CD4-positive, alpha-beta T cell treated with Interleukin-2 at 100 ng/mL for 4 hours (primary cell): ENCODE data around the gene PER3.
"Not testable (repeated sequence)": the region's sequence is repeated elsewhere in the genome, so short reads cannot be mapped to it uniquely, and the experiment has no call there.

Experiments
- DNase-seq: peaks from one replicate; pipeline ENCODE4 v3.0.0-alpha.2; 2020; ENCODE audit warnings: low spot score

Gene PER3

DNA sequence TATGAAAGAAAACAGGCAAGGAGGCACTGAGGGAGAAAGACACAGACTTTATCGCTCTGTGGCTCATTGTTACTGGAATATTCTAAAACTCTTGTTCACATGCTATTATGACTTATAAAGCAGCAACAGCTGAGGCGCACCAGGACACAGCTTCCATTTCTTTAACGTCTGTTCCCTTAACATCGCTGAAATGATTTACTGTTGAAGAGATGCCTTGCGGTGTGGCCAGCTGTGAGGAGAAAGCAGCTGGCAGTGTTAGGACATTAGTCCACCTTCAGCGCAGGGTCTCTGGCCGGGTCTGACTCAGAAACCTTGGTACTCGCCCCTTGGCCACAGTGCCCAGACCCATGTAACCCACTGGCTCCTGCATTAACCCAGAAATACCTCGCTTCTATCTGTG lies 3.1 kb upstream of the PER3 start:
- no peak for DNase-seq

DNA sequence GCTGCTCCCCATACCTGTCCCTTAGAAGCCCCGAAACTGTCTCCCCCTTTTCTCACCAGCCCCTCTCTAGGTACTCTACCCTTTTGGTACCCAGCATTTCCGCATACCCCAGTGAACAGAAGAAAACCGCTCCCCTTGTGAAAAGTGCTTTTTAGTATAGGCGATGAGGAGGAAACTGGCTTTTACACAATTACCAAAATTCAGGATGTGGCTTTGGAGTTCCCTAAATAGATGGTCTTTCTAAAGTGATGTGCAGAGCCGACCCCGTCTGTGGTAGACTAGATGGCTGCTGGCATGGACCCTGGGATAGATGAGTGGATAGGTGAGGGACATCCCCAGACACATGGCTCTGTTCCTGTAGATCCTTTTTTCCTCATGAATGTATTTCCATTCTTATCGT lies 2.6 kb upstream of the PER3 start:
- no peak for DNase-seq

DNA sequence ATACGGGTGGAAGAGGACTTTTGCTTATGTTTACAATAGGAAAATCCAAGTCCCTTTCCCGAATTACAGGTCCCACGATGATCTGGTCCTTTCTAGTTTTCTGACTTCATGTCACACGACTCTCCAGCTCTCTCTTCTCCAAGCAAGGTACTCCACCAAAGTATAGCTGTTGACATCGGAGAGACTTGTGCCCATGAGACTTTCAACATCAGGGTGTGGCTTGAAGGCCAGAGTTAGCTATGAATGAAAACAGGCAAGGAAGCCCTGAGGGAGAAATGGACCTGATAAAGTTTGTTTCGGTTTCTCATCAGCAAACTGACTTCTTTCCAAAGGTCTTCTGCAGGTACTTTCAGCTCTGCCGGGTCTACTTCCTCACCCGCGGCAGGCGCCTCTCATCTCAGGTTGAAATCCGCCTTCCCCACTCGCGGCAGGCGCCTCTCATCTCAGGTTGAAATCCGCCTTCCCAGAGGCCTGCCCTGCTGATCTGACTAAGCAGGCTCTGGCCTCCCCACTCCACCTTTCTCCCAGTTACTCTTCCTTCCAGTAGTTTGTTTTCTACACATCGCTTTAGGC lies 2.1 kb upstream of the PER3 start:
- DNase-seq = no peak

DNA sequence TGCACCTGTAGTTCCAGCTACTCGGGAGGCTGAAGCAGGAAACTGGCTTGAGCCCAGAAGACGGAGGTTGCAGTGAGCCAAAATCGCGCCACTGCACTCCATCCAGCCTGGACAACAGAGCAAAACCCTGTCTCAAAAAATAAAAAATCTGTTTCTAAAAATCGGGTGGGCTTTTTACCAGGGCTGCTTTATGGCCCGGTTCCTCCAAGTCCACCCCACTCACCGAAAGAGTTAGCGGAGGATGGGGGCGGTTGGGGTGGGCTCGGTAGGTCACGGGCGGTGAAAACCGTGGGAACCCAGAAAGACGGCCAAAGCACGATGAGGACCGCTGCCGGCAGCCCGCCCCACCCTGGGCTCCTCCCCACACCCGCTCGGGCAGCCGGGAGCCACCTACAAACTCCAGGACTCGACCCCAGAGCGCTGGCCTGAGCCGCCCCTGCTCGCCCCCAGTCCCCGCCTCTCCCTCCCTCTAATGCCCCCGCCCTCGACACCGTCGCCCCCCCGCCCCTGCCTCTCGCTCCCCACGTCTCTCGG lies 846 bp upstream of the PER3 start:
- DNase-seq = peak; percentile 28

DNA sequence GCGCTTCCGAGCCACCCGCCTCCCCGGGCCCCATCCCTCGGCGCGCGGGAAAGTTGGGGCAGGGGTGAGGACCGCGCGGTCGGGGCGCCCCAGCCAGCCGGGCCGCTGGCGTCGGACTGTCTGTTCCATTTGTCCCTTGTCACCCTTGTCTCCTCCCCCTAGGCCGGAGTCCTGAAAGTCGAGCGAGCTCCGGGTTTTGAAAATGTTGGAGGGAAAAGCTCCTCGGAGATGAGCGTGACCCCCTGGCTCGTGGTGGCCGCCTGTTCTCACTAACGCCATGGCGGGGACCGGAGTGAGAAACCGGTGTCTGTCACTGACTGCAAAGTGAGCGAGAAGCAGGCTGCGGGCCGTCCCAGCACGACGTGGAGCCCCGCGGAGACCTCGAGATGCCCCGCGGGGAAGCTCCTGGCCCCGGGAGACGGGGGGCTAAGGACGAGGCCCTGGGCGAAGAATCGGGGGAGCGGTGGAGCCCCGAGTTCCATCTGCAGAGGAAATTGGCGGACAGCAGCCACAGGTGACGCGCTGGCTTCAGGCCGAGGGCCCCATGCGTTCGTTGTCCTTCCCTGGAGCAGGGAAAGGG lies 491 bp downstream of the PER3 start:
- no peak for DNase-seq

DNA sequence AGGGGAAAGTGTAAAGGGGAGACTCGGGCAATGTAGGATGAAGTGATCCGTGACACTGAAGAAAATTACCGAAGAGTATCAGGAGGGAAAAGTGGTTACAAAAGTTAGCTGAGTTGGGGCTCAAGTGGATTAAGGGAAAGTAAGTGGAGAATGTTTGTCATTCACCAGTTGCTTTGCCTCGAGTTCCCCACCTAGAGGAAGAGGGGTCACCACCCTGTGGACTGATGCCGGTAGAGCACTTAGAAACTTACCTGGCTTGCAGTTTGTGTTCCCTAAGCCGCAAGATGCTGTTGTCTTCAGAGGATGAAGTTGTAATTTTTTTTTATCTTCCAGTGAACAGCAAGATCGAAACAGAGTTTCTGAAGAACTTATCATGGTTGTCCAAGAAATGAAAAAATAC lies 1.0 kb downstream of the PER3 start:
- DNase-seq = no peak

DNA sequence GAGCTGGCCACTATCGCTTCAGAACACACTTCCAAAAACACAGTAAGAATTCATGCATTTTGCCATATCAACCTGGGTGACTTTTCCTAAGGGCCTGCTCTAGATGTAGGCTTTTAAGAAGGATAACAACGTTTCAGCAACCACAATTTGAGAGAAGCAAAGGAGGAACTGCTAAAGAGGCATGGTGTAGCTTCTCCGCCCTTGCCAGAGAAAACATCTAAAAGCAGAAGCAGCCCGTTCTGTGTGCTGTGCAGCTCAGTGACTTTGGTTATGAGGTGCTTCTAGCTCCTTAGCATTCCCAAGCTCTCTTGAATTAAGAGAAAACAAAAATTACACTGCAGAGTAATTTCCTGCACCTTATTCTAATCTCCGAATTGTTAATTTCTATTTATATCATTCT lies 2.7 kb downstream of the PER3 start:
- no peak for DNase-seq

DNA sequence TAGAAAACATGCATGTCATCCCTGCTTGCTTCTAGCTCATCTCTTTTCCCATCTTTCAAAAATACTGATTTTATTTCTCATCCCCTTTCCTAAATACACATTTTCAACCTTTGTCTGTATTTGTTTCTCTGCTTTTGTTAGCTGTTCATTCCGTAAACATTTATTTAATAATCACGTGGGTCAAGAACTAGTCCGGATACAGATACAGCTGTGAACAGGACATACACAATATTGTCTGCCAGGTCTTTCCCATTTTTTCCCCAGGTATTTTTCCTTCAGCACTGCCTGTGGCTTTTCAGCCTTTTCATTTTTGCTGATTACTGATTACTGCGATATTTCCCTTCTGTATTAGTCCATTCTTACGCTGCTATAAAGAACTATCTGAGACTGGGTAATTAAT lies 5.7 kb downstream of the PER3 start:
- DNase-seq = no peak

DNA sequence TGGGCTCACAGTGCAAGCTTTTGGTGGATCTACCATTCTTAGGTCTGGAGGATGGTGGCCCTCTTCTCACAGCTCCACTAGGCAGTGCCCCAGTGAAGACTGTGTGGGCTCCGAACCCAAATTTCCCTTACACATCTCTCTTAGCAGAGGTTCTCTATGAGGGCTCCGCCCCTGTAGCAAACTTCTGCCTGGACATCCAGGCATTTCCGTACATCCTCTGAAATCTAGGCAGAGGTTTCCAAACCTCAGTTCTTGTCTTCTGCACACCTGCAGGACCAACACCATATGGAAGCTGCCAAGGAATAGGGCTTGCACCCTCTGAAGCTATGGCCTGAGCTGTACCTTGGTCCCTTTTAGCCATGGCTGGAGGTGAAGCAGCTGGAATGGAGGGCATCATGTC lies 6.9 kb downstream of the PER3 start:
- DNase-seq = not testable (repeated sequence)

DNA sequence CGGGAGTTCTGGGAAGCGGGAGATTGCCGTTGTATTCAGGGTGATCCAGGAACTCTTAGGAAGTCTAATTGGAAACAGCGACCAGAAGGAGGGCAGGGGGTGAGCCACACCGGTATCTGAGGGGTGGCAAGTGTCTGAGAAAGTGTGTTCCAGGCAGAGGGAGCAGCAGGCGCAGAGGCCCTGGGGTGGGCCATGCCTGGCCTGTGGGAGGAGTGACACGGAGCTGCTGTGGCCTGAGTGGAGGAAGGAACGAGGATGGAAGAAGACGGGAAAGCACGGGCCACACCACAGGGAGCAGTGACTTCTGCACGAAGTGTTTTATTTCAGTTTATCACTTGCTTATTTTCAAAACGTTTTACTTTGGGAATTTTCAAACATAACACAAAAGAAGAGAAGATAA lies 11.3 kb downstream of the PER3 start:
- no peak for DNase-seq

DNA sequence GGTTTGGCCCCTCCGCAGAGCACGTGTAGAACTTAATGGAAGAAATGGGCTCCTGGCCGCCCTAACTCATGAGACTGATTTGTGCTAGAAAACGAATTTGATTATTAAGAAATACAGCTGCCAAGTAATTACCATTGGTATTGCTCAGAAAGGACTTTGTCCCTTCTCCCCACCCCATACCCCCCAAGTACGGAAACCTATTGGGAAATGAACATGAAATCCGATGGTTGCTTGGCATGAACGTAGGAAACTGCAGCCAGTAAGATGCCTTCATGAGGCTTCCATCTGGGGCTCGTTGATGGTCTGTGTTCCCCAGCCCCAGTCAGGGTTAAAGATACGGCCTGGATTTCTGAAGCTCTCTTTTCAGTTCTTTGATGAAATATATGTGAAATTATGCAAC lies 21.4 kb downstream of the PER3 start:
- DNase-seq = no peak

DNA sequence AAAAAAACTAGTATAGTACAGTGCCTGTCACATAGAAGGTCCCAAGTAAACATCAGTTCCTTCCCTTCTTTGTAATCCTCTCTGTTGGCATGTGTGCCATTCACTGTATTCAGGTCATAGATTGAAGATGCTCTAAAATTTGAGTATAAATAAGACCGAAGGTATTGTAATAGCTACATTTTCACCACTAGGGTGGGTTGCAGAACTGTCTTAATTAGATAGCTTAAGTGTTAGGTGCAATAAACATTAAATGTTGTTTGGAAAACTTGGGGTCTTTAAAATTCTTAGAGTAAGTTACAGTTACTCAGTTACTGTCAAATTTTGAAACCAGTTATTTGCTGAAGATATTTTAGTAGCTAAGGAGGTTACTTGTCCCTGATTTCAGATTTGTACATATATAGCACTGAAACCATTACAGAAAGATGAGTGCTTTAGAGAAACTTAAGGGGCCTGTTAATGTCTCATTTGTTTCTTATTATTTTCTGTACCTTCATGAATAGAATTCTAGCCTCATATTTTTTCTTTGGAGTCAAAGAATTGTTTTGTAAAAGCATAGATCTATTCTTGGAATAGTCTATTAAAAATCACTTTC lies 24.3 kb downstream of the PER3 start:
- peak; percentile 20 for DNase-seq

DNA sequence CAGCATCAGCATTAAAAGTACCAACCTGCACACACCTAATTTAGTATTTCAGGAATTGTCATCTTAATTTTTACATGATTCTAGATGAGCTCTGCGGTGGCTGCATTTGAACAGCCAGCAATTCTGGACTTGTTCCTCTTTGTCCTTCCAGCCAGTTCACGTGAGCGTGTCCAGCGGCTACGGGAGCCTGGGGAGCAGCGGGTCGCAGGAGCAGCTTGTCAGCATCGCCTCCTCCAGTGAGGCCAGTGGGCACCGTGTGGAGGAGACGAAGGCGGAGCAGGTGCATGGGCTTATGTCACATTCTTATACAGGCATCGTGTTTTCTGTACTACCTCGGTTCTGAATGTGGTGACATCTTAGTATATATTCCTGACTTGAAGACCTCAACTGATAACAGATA lies 25.7 kb downstream of the PER3 start:
- no peak for DNase-seq

DNA sequence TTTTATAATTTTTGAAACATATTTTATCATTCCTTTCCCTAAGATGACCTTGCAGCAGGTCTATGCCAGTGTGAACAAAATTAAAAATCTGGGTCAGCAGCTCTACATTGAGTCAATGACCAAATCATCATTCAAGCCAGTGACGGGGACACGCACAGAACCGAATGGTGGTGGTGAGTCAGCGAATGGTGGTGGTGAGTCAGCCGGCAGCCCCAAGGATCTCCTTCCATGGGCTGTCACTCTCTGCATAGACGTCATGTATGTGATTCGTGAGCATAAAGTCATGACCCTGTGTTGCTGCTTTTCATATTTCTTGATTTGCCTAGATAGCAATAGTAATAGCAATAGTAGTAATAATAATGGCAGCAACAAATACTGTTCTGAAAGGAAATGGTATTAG lies 26.3 kb downstream of the PER3 start:
- no peak for DNase-seq

DNA sequence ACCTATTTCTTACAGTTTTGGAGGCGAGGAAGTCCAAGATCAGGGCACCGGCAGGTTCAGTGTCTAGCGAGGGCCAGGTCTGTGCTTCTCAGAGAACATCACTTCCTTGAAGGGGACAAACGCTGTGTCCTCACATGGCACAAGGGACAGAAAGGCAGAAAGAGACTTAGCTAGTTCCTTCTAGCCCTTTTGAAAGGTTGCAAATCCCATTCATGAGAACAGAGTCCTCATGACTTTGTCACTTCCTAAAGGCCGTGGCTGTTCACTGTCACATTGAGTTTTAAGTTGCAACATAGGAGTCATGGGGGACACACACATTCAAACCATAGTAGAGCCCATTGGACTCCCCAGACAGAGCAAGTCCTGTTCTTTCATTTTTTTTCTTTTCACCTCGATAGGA lies 27.4 kb downstream of the PER3 start:
- DNase-seq = no peak

DNA sequence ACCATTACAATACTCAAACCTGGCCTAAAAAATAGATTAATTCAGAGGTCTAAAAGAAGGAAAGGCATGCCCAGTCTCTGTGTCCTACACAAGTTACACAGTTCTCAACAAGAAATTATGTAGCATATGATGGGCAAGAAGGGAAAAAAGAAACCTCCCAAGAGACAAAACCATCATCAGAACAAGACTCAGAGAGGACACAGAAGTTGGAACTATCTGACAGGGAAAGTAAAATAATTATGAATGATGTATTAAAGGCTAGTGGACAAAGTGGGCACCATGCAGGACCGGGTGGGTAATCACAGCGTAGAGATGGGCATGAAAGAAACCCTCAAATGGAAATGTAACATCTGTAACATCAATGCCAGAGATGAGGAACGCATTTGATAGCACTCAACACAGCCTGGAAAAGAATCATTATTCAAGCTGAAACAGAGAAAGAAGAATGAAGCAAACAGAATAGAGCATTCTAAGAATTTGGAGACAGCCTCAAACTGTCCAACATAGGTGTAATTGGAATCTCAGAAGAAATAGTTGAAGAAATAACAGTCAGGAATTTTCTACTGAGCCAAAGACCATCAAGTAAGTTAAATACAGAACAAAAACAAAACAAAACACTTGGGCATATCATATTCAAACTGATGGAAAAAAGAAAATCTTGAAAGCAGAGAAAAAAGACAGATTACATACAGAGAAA lies 29.7 kb downstream of the PER3 start:
- DNase-seq = no peak

DNA sequence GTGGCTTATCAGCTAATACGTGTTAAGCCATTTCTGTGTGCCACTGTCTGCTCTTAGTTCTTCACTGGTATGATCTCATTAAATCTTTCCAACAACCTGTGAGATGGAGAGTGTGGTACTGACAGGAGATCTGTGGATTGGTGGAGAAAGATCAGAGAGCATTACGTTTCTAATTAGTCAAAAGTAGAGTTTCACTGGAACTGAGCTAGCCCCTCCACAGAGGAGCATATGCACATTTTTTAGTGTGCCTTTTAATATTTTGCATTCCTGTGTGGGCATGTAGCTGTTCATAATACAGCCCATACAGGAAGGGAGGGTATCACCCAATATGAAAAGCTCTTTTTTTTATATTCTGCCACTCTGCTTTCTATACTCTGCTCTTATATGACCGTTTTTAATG lies 37.2 kb downstream of the PER3 start:
- no peak for DNase-seq

DNA sequence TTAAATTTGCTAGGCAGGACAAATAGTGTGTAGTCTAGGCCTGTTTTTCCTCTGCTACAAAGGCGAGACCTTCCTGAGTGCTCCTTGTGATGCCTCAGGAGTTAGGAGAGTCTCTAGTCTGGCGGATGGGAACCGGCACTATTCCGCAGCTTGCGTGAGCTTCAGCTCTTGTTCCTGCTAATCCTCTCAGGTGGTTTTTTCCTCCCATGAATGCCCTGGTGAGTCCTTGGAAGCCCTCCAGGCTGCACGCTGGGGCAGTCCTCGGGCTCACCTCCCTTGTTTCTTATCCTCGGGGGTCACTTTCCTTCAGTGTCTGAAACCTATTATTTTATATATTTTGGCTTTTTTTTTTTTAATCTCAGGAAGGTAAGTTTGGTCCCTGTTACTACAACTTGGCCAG lies 40.6 kb downstream of the PER3 start:
- no peak for DNase-seq

DNA sequence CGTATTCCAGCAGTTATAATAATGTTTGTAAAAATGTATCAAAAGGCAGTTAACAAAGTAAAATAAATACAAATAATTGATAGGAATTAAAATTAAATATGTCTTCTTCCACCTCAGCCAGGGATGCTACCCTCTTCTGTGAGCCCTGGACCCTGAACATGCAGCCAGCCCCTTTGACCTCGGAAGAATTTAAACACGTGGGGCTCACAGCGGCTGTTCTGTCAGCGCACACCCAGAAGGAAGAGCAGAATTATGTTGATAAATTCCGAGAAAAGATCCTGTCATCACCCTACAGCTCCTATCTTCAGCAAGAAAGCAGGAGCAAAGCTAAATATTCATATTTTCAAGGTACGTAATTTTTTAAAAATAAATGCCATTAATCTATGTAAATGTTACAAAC lies 42.3 kb downstream of the PER3 start:
- no peak for DNase-seq

DNA sequence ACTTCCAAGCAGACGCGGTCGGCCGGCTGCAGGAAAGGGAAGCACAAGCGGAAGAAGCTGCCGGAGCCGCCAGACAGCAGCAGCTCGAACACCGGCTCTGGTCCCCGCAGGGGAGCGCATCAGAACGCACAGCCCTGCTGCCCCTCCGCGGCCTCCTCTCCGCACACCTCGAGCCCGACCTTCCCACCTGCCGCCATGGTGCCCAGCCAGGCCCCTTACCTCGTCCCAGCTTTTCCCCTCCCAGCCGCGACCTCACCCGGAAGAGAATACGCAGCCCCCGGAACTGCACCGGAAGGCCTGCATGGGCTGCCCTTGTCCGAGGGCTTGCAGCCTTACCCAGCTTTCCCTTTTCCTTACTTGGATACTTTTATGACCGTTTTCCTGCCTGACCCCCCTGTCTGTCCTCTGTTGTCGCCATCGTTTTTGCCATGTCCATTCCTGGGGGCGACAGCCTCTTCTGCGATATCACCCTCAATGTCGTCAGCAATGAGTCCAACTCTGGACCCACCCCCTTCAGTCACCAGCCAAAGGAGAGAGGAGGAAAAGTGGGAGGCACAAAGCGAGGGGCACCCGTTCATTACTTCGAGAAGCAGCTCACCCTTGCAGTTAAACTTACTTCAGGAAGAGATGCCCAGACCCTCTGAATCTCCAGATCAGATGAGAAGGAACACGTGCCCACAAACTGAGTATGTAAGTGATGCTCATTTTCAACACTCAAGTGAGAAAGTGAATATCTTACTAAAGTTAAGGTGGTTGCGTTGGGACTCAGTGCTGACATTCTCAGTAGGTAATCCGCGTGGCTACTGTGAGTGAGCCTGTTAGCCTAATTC lies 43.2 kb downstream of the PER3 start:
- no peak for DNase-seq

DNA sequence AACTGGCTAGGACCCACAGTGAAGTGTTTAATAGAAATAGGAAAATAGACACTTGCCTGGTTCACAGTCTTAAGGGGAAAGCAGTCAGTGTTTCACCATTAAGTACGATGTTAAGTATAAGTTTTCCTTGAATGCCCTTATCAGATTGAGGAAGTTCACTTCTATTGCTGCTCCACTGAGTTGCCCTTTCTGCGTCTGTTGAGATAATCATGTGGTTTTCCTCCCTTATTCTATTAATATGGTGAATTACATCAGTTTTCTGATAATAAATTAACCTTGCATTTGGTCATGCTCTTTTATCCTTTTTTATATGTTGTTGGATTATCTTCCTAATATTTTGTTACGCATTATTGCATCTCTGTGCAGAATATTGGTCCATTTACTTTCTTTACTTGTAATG lies 47.4 kb downstream of the PER3 start:
- no peak for DNase-seq

DNA sequence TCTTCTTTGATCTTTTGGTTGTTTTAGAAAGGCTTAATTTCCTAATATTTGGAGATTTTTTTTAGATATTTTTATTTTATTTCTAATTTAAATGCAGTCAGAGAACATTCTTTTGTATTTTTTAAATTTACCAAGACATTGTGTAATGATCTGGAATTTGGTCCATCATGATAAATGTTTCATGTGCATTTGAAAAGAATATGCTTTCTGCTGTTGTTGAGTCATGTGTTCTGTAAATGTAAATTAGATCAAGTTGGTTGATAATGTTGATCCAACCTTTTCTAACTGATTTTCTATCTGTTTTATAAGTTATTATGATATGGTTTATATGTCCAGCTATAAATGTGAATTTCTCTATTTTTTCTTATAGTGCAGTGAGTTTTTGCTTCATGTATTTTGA lies 48.9 kb downstream of the PER3 start:
- no peak for DNase-seq

DNA sequence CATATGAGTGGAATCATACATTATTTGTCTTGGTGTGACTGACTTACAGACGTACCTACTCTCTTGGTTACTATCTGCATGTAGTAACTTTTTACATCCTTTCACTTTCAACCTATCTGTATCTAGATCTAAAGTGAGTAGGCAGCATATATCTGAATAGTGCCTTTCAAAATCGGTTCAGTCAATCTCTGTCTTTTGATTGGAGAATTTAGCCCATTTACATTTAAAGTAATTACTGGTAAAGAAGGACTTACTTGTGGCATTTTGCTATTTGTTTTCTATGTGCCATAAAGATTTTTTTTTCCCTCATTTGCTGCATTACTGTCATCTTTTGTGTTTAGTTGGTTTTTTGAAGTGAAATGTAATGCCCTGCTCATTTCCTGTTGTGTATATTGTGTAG lies 54.6 kb downstream of the PER3 start:
- no peak for DNase-seq
